Posterior vena cava (tissue), 2 donors: ENCODE data around the gene APOBEC3B. TPM values are rescaled to one million over a fixed set of nuclear protein-coding genes. Genes with fewer than 3 reads are reported as not detected.
A peak's percentile ranks its signal among the peaks of the same experiment; 100 is the strongest.
"Not testable (repeated sequence)": the region's sequence is repeated elsewhere in the genome, so short reads cannot be mapped to it uniquely, and the experiment has no call there.

Experiments
- DNase-seq: peaks from one replicate; pipeline ENCODE4 v3.0.0-alpha.2; 2020; ENCODE audit warnings: low spot score
- intact Hi-C, 2 donors: fragments of 100-400 bp; cut with DNase I; formaldehyde crosslinking; loops; one replicate each; pipeline versions ENCODE4 v1.14.1 to v1.14.2; 2022 to 2023
- total RNA-seq, 2 donors: library from RNA; stranded (reverse); fragmentation: NEBNext Ultra II Directional; extraction: Animal tissue kit (Norgen Biotek cat#: 25700); gene quantifications; one replicate each; pipeline ENCODE4 v1.2.1, GENCODE V29; 2021
- donor health status: DM: yes; HTN: yes; CAD: no.
- donor health status: DM: yes; HTN: yes; CAD: no.

APOBEC3B gene
- total RNA-seq, 2 donors from 2014 or later: 0.14 to 0.56 TPM

- intact Hi-C loops: no loop called here
- DNase-seq: no peak
These were observed 17.8 kb upstream of the APOBEC3B start for GRCh38 chr22:38964306-38964705.

- intact Hi-C loops: no loop called here
- DNase-seq: no peak
These were observed 17.2 kb upstream of the APOBEC3B start for GRCh38 chr22:38964989-38965388.

GRCh38 chr22:38965614-38966379 lies 16.4 kb upstream of the APOBEC3B start:
- DNase-seq: no peak
- intact Hi-C loops: no loop called here

GRCh38 chr22:38966380-38966702 lies 15.8 kb upstream of the APOBEC3B start:
- intact Hi-C loops: no loop called here
- DNase-seq: no peak

GRCh38 chr22:38966942-38967341 lies 15.2 kb upstream of the APOBEC3B start:
- intact Hi-C loops: no loop called here
- no peak for DNase-seq

GRCh38 chr22:38967451-38968450 lies 14.4 kb upstream of the APOBEC3B start:
- DNase-seq: peak; percentile 85
- intact Hi-C loops: loop anchor here in 1 of 2 donors (2.0 kb wide), 1 partner anchor 29 kb away; no protein-coding TSS in a partner anchor

GRCh38 chr22:38968801-38969200 lies 13.3 kb upstream of the APOBEC3B start:
- no peak for DNase-seq
- intact Hi-C loops: loop anchor here in 1 of 2 donors (2.0 kb wide), 1 partner anchor 28 kb away; no protein-coding TSS in a partner anchor

GRCh38 chr22:38970551-38970950 lies 11.6 kb upstream of the APOBEC3B start:
- no peak for DNase-seq
- intact Hi-C loops: no loop called here

- intact Hi-C loops: no loop called here
- DNase-seq: no peak
These were observed 10.9 kb upstream of the APOBEC3B start for GRCh38 chr22:38971202-38971601.

GRCh38 chr22:38971791-38972190 lies 10.4 kb upstream of the APOBEC3B start:
- no peak for DNase-seq
- intact Hi-C loops: no loop called here

- no peak for DNase-seq
- intact Hi-C loops: no loop called here
These were observed 9.6 kb upstream of the APOBEC3B start for GRCh38 chr22:38972558-38972957.

GRCh38 chr22:38973289-38974169 lies 8.6 kb upstream of the APOBEC3B start:
- no peak for DNase-seq
- intact Hi-C loops: no loop called here

- no peak for DNase-seq
- intact Hi-C loops: no loop called here
These were observed 7.8 kb upstream of the APOBEC3B start for GRCh38 chr22:38974170-38974825.

- intact Hi-C loops: no loop called here
- DNase-seq: no peak
These were observed 7.3 kb upstream of the APOBEC3B start for GRCh38 chr22:38974826-38975175.

- intact Hi-C loops, DNase-seq: not testable (repeated sequence)
These were observed 4.9 kb upstream of the APOBEC3B start for GRCh38 chr22:38977289-38977688.

GRCh38 chr22:38980587-38980986 lies 1.6 kb upstream of the APOBEC3B start:
- intact Hi-C loops, DNase-seq: not testable (repeated sequence)

- no peak for DNase-seq
- intact Hi-C loops: no loop called here
These were observed 849 bp upstream of the APOBEC3B start for GRCh38 chr22:38981005-38981991.

- intact Hi-C loops: no loop called here
- no peak for DNase-seq
These were observed 2.1 kb downstream of the APOBEC3B start for GRCh38 chr22:38984224-38984623.
